Neural cell (in vitro differentiated cells): ENCODE results near the gene GUCA2B. TPM values are rescaled to one million over a fixed set of nuclear protein-coding genes. Genes with fewer than 3 reads are reported as not detected.
A peak's percentile ranks its signal among the peaks of the same experiment; 100 is the strongest.

Source experiments
- H2AFZ ChIP-seq: fragments of 200-600, 300-800 bp; sonication (generic), shearing (Covaris generic); 2 replicates; pipeline ENCODE4 v1.6.0; 2014; ENCODE audit warnings: low read depth, mild to moderate bottlenecking, antibody characterized with exemption, low read length, moderate library complexity
- H3F3A ChIP-seq: fragments of 200-600 bp; shearing (Covaris generic); 2 replicates; pipeline ENCODE4 v1.6.1; 2016; ENCODE audit warnings: mild to moderate bottlenecking, moderate library complexity, mixed read lengths, antibody characterized with exemption, low read length; ENCODE audit not compliant: insufficient read depth, poor library complexity, severe bottlenecking
- H3K27ac ChIP-seq: fragments of 200-600, 300-800 bp; sonication (generic), shearing (Covaris generic); 2 replicates; pipeline ENCODE4 v1.5.1; 2014; ENCODE audit warnings: mild to moderate bottlenecking, low read length, moderate library complexity
- H3K27me3 ChIP-seq: fragments of 300-800, 200-600 bp; sonication (generic), shearing (Covaris generic); 2 replicates; pipeline ENCODE4 v1.6.0; 2014; ENCODE audit warnings: mild to moderate bottlenecking, low read depth, low read length, moderate library complexity; ENCODE audit not compliant: insufficient read depth
- H3K36me3 ChIP-seq: fragments of 300-800, 200-600 bp; sonication (generic), shearing (Covaris generic); 2 replicates; pipeline ENCODE4 v1.5.1; 2014; ENCODE audit warnings: mild to moderate bottlenecking, antibody characterized with exemption, low read length, moderate library complexity; ENCODE audit not compliant: insufficient read depth
- H3K4me2 ChIP-seq: fragments of 300-800, 200-600 bp; sonication (generic), shearing (Covaris generic); 2 replicates; pipeline ENCODE4 v1.6.0; 2014; ENCODE audit warnings: mild to moderate bottlenecking, low read length
- H3K4me3 ChIP-seq: fragments of 300-800, 200-600 bp; sonication (generic), shearing (Covaris generic); 2 replicates; pipeline ENCODE4 v1.5.1; 2014; ENCODE audit warnings: mild to moderate bottlenecking, low read length, moderate library complexity
- H3K79me2 ChIP-seq: fragments of 200-600 bp; shearing (Covaris generic); replicated peaks from 2 replicates; pipeline ENCODE4 v1.6.0; 2014; ENCODE audit warnings: mild to moderate bottlenecking, low read length, moderate library complexity; ENCODE audit not compliant: insufficient read depth
- H3K9ac ChIP-seq: fragments of 300-800, 200-600 bp; sonication (generic), shearing (Covaris generic); 2 replicates; pipeline ENCODE4 v1.6.1; 2016; ENCODE audit warnings: mild to moderate bottlenecking, low read length, mixed read lengths
- H3K9me2 ChIP-seq: fragments of 200-600 bp; shearing (Covaris generic); 2 replicates; pipeline ENCODE4 v1.6.1; 2016; ENCODE audit warnings: mild to moderate bottlenecking, low read length, mixed read lengths; ENCODE audit not compliant: insufficient read depth
- H3K9me3 ChIP-seq: fragments of 200-600, 300-800 bp; sonication (generic), shearing (Covaris generic); 2 replicates; pipeline ENCODE4 v1.6.1; 2016; ENCODE audit warnings: mild to moderate bottlenecking, mixed run types, low read length, moderate library complexity, mixed read lengths
- H4K20me1 ChIP-seq: fragments of 200-600 bp; shearing (Covaris generic); 2 replicates; pipeline ENCODE4 v1.6.1; 2016; ENCODE audit warnings: mild to moderate bottlenecking, mixed run types; ENCODE audit not compliant: insufficient read depth
- EP300 ChIP-seq: fragments of 450-650 bp; conservative IDR thresholded peaks from 2 replicates; pipeline ENCODE4 v1.6.1; 2014; ENCODE audit warnings: antibody characterized with exemption, mild to moderate bottlenecking, moderate library complexity; ENCODE audit not compliant: poor library complexity, severe bottlenecking
- EZH2 ChIP-seq: fragments of 200-600, 300-800 bp; shearing (Covaris generic), sonication (generic); IDR thresholded peaks from 2 replicates; pipeline ENCODE4 v1.6.1; 2014; ENCODE audit warnings: antibody characterized with exemption, low read length, borderline replicate concordance, mild to moderate bottlenecking; ENCODE audit not compliant: insufficient read depth, poor library complexity, severe bottlenecking
- MXI1 ChIP-seq: fragments of 450-650 bp; conservative IDR thresholded peaks from 2 replicates; pipeline ENCODE4 v1.6.1; 2014; ENCODE audit warnings: antibody characterized with exemption, mild to moderate bottlenecking; ENCODE audit not compliant: poor library complexity, severe bottlenecking
- POLR2AphosphoS5 ChIP-seq: IDR thresholded peaks from 2 replicates; pipeline ENCODE4 v1.6.1; 2012
- RAD21 ChIP-seq: fragments of 450-650 bp; conservative IDR thresholded peaks from 2 replicates; pipeline ENCODE4 v1.6.1; 2014; ENCODE audit warnings: antibody characterized with exemption, mild to moderate bottlenecking, moderate library complexity
- SMC3 ChIP-seq: fragments of 450-650 bp; conservative IDR thresholded peaks from 2 replicates; pipeline ENCODE4 v1.6.1; 2014; ENCODE audit warnings: antibody characterized with exemption, mild to moderate bottlenecking, moderate library complexity; ENCODE audit not compliant: poor library complexity
- TAF1 ChIP-seq: IDR thresholded peaks from 2 replicates; pipeline ENCODE4 v1.6.1; 2012; ENCODE audit warnings: low read depth
- polyA plus RNA-seq: library from polyadenylated mRNA; depleted of rRNA; stranded (reverse); fragments of >200 nt; gene quantifications from 2 replicates; pipeline ENCODE4 v1.2.3, GENCODE V29; 2014
- TF ChIP-seq, protein P1 (sequence below): IDR thresholded peaks from 2 replicates; pipeline ENCODE4 v1.6.1; 2012; ENCODE audit warnings: borderline replicate concordance
- TF ChIP-seq, protein P2 (sequence below): fragments of 450-650 bp; IDR thresholded peaks from 2 replicates; pipeline ENCODE4 v1.5.1; 2014; ENCODE audit warnings: antibody characterized with exemption, mild to moderate bottlenecking, moderate library complexity; ENCODE audit not compliant: poor library complexity, severe bottlenecking

Gene GUCA2B
- polyA plus RNA-seq, 1 donor from 2014 or later: not detected

DNA sequence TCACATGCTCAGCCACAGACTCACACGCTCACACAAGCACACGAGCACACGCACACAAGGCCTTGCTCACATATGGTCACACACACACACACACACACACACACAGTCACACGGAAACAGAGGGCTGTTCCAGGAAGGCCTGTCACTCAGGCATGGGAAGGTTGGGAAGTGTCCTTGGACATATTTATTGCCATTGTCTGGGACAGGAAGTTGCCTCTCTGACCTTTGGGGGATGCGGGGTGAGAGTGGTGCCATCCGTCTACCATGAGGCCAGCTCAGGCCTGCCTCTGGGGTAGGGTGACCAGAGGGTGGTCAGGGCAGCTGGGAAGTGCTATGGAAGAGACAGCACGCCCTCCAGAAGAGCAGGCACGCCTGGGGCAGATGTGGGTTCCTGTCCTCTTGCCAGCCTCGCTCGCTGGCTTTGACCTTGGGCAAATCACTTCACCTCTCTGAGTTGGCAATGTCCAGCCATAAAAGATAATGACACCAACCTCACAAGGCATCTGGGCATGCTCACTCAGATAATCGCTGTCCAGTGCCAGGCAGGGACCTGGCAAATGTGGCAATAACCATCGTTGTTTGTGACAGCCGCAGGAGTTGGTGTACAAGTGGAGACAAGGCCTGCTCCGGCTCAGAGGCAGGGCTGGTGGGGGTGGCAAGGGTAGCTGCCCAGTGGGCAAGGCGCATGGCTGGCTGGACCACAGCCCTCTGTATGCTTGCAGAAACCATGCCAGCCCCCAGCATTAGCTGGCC, 19.3 kb downstream of the GUCA2B start:
- Histone ChIP-seq H3K9ac (no peak overlapping the region), H3K9me3 (no peaks in the 10 kb centered on the region), H3K4me3 (no peak overlapping the region), H3K79me2 (no peaks in the 10 kb centered on the region), H3K9me2 (no peaks in the 10 kb centered on the region), H3K4me2 (no peak overlapping the region), H3F3A (no peaks in the 10 kb centered on the region), H3K27ac (no peak overlapping the region), H3K27me3 (no peaks in the 10 kb centered on the region), H4K20me1 (no peaks in the 10 kb centered on the region), H2AFZ (no peak overlapping the region), H3K36me3 (no peaks in the 10 kb centered on the region)
- TF ChIP-seq RAD21: no peak
- no peak for TF ChIP-seq MXI1
- TF ChIP-seq, protein P1, sequence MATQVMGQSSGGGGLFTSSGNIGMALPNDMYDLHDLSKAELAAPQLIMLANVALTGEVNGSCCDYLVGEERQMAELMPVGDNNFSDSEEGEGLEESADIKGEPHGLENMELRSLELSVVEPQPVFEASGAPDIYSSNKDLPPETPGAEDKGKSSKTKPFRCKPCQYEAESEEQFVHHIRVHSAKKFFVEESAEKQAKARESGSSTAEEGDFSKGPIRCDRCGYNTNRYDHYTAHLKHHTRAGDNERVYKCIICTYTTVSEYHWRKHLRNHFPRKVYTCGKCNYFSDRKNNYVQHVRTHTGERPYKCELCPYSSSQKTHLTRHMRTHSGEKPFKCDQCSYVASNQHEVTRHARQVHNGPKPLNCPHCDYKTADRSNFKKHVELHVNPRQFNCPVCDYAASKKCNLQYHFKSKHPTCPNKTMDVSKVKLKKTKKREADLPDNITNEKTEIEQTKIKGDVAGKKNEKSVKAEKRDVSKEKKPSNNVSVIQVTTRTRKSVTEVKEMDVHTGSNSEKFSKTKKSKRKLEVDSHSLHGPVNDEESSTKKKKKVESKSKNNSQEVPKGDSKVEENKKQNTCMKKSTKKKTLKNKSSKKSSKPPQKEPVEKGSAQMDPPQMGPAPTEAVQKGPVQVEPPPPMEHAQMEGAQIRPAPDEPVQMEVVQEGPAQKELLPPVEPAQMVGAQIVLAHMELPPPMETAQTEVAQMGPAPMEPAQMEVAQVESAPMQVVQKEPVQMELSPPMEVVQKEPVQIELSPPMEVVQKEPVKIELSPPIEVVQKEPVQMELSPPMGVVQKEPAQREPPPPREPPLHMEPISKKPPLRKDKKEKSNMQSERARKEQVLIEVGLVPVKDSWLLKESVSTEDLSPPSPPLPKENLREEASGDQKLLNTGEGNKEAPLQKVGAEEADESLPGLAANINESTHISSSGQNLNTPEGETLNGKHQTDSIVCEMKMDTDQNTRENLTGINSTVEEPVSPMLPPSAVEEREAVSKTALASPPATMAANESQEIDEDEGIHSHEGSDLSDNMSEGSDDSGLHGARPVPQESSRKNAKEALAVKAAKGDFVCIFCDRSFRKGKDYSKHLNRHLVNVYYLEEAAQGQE: no peak
- TF ChIP-seq, protein P2, sequence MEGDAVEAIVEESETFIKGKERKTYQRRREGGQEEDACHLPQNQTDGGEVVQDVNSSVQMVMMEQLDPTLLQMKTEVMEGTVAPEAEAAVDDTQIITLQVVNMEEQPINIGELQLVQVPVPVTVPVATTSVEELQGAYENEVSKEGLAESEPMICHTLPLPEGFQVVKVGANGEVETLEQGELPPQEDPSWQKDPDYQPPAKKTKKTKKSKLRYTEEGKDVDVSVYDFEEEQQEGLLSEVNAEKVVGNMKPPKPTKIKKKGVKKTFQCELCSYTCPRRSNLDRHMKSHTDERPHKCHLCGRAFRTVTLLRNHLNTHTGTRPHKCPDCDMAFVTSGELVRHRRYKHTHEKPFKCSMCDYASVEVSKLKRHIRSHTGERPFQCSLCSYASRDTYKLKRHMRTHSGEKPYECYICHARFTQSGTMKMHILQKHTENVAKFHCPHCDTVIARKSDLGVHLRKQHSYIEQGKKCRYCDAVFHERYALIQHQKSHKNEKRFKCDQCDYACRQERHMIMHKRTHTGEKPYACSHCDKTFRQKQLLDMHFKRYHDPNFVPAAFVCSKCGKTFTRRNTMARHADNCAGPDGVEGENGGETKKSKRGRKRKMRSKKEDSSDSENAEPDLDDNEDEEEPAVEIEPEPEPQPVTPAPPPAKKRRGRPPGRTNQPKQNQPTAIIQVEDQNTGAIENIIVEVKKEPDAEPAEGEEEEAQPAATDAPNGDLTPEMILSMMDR: no peak

DNA sequence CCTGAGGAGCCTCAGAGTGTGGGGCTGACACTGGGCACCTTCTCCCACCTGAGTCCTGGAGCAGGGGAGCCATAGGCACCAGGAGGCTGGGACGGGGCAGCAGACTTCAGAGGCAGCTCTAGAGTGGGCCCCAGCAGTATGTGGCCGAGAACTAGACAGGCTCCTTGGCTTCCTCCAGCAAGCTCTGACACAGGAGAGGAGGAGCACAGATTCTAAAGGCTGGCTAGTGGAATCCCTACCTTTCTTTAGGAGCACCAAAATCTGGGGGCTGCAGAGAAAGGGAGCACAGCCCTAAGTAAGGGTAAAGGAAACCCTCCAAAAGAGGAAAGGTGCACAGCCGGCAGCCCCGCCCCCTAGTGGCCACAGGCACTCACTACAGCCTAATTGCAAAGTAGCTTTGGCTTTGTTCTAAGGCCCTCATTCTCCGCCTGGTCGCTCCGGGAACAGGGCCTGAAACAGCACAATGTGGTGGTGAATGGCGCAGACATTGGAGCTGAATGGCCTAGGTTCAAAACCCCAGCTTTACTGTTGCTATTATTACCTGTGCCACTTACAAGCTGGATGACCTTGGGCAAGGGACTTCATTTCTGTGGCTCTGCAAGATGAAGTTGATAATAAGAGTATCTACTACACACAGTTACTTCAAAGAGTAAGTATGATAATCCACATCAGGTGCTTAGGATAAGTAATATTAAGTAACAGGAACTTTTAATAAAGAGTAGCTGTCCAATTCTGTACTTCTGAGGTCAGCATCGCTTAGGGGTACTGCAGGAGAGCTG, 20.1 kb downstream of the GUCA2B start:
- H3K27ac ChIP-seq: no peak overlapping the region
- no peaks in the 10 kb centered on the region for H3K27me3 ChIP-seq
- no peaks in the 10 kb centered on the region for H3K9me3 ChIP-seq
- H3K4me3 ChIP-seq: no peak overlapping the region
- no peaks in the 10 kb centered on the region for H3K9me2 ChIP-seq
- no peaks in the 10 kb centered on the region for H3F3A ChIP-seq
- no peak overlapping the region for H2AFZ ChIP-seq
- H3K36me3 ChIP-seq: no peaks in the 10 kb centered on the region
- H3K9ac ChIP-seq: no peak overlapping the region
- no peak for TF ChIP-seq EP300
- TF ChIP-seq POLR2AphosphoS5: no peak
- TF ChIP-seq MXI1: no peak
- TF ChIP-seq TAF1: no peak
- peak; percentile 78 for TF ChIP-seq RAD21
- TF ChIP-seq EZH2: no peak
- TF ChIP-seq, protein P2: peak; percentile 90
- TF ChIP-seq, protein P1: no peak
- TF ChIP-seq SMC3: peak; percentile 91
- H4K20me1 ChIP-seq: no peaks in the 10 kb centered on the region
- no peaks in the 10 kb centered on the region for H3K79me2 ChIP-seq
- no peak overlapping the region for H3K4me2 ChIP-seq
